SKM-1 treated with dmso at 0.1 percent for 144 hours (cell line): ENCODE results near the gene CHKB.
A peak's percentile ranks its signal among the peaks of the same experiment; 100 is the strongest.

Experiments used
- DNase-seq: peaks from one replicate; lab custom pipeline; 2025; ENCODE audit not compliant: unreplicated experiment; lab: John Stamatoyannopoulos, UW

Gene CHKB

DNA sequence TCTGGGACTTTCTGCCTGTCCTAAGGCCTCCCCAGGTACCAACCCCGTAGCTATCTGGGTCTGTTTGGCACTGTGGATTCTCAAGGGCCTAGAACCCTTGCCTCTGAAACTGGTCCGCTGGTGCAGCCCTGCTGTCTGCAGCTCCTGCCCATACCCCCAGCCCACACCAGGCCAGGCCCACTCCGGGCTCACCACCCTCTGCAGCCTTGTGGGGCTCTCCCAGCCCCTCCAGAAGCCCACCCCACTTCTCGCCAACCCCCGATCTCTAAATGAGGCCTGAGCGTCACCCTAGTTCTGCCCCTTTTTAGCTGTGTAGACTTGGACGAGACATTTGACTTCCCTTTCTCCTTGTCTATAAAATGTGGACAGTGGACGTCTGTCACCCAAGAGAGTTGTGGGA lies 32.3 kb downstream of the CHKB start:
- DNase-seq = no peak

DNA sequence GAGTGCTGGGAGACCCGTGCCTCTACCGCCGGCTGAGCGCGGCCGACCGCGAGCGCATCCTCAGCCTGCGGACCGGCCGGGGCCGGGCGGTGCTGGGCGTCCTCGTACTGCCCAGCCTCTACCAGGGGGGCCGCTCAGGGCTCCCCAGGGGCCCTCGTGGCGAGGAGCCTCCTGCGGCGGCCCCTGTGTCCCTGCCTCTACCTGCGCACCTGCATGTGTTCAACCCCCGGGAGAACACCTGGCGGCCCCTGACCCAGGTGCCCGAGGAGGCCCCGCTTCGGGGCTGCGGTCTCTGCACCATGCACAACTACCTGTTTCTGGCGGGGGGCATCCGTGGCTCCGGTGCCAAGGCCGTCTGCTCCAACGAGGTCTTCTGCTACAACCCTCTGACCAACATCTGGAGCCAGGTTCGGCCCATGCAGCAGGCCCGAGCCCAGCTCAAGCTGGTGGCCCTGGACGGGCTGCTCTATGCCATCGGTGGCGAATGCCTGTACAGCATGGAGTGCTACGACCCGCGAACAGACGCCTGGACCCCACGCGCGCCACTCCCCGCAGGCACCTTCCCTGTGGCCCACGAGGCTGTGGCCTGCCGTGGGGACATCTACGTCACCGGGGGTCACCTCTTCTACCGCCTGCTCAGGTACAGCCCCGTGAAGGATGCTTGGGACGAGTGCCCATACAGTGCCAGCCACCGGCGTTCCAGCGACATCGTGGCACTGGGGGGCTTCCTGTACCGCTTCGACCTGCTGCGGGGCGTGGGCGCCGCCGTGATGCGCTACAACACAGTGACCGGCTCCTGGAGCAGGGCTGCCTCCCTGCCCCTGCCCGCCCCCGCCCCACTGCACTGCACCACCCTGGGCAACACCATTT lies 33.5 kb downstream of the CHKB start:
- no peak for DNase-seq

DNA sequence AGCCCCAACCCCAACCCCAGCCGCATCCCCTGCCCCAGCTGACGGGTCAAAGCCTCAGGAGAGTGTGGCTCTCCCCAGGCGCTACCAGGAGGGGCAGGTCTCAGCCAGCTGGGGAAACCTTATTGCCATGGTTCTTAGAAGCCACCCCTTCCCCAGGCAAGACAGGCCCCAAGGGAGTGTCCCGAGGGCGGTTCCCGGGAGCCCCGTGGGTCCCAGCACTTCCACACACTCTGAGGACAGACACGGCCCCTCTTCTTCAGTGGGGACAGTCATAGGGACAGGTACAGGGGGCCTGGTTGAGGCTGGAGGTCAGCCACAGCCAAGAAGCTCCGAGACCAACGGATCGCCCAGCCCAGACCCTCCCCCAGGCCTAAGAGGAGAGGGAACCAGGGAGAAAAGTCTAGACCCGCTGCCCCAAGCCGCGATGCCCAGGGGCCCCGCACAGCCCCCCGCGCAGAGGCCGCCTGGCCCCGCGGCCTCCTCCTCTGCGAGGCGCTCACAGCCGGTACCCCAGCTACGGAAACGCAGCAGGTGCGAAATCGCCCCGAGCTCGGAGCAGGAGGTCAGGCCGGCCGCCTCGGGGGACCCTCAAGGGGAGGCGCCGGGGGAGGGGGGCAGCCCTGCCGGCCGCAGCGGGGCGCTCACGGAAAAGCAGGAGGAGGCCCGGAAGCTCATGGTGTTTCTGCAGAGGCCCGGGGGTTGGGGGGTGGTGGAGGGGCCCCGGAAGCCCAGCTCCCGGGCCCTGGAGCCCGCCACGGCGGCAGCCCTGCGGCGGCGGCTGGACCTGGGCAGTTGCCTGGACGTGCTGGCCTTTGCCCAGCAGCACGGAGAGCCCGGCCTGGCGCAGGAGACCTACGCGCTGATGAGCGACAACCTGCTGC lies 34.4 kb downstream of the CHKB start:
- DNase-seq = no peak

GRCh38 chr22:50547263-50547985 lies 35.2 kb downstream of the CHKB start:
- no peak for DNase-seq

- no peak for DNase-seq
Observed at GRCh38 chr22:50546326-50547262, 36.1 kb downstream of the CHKB start.

DNA sequence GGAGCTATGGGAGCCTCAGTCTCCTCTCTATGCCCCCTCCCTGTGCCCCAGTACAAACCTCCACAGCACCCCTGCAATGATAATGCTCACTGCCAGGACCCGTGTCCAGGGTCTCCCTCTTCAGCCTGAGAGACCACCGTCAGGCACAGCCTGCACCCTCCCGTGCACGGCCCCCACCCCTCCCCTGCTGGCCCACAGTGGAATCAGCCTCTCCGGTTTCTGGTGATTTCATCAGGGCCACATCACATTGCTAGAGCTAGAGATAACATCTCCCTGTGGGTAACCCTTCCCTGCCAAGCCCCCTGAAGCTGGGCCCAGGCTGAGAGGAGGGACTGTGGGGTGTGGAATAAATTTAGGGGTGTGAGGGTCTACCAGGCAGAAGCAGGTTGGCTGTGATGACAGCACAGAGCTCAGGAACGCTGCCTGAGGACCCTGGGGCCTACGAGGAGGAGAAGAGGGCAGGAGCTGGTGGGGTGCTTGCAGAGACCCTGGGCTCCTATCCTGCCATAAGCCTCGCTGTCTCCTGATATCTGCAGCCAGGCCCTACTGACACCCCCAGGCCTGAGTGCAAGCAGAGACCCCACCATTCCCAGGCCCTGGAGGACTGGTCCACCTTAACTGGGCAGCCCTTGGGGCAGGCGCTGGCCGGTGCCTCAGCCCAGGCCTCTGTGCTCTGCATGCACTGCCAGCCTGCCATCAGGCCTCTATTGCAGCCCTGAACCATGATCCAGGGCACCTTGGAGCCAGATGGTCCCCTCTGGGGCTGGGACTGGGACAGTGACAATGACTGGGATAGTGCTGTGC lies 36.9 kb downstream of the CHKB start, which contains the start of gene KLHDC7B:
TSS of gene KLHDC7B (plus strand) at position 378 of the 804 bp plus-strand sequence. CDS start at position 723, 345 bp downstream.
- peak; percentile 15 for DNase-seq

DNA sequence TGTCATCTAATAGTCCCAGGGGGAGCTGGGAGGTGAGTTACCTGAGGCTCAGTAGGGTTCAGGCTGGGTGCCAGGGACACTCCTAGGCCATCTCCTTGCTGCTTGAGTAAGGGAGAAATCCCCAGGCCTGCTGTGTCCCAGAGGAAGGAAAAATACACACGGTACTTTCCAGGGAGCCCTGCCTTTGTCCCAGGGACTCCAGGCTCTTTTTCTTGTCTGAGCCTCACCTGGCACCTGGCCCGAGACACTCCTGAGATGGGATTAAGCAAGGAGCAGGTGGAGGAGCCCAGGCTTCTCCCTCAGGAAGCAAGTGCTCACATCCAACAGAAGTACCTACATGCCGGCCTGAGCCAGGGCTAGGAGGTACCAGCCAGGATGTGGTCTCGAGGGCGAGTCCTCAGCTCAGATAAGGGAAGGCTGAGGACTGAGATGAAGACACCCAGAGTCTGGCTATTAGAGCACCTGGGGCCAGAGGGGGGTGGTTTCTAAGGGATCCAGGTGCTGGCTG lies 37.8 kb downstream of the CHKB start:
- DNase-seq = no peak

- no peak for DNase-seq
Observed at GRCh38 chr22:50544078-50544745, 38.4 kb downstream of the CHKB start.

DNA sequence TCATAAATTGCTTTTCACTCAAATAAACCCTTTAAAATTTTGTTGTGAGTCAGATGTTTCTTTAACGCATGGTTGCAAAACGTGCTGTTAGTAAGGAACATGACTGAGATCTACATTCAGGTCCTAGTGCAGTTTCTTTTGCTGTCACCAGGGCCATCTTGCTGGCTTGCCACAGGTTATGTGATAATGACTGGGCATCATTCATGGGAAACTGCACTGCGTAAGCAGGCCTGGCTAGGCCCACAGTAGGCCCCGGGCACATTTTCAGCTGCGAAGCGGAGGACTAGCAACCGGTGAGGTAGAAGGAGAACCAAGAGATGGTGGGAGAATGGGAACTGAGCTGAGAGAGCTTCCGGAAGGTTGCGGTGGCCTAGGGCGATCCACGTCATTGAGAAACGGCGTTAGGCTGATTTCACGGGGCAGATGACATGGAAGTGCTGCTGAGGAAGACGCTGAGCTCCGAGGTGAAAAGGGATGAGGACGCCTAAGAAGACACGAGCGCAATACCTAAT lies 40.2 kb downstream of the CHKB start:
- peak; percentile 26 for DNase-seq

DNA sequence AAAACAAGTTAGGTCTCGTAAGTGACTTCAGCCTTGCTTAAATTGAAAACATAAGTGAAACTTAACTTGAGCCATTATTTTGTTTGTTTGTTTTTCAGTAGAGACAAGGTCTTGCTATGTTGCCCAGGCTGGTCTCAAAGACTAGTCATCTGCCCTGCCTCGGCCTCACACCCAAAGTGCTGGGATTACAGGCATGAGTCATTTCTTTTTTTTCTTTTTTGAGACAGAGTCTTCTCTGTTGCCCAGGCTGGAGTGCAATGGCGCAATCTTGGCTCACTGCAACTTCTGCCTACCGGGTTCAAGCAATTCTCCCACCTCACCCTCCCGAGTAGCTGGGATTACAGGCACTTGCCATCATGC lies 41.0 kb downstream of the CHKB start:
- DNase-seq = peak; percentile 83

DNA sequence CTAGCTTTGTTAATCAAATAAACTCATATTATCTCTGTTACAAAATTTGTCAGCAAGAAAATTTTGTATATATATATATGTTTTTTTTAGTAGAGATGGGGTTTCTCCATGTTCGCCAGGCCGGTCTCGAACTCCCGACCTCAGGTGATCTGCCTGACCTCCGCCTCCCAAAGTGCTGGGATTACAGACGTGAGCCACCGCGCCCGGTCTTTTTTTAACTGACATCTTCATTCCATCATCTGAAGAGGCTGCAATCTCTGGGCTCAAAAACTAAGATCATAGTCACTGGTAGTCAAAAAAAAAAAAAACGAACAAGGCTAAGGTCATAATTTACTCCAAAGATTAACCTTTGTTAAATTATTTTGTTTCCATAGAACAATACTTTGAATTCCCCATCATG lies 42.3 kb downstream of the CHKB start:
- no peak for DNase-seq

DNA sequence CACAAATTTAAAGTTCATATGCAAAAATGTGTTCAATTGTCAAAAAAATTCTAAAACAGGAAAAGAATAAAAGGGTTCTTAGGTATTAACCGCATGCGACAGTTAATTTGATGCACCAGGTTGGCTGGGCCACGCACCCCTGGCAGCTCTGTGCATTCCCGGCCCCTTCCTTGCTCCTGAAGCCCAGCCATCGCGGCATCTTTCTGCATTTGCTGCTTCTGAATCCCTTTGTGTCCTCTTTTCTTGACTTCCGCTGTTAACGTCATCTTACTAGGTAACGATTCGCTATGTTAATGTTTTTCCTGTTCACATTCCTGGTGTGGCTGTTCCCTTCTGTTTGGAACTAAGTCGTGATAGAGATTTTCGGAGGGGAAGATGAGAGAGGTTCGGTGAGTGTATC lies 44.9 kb downstream of the CHKB start:
- DNase-seq = no peak

DNA sequence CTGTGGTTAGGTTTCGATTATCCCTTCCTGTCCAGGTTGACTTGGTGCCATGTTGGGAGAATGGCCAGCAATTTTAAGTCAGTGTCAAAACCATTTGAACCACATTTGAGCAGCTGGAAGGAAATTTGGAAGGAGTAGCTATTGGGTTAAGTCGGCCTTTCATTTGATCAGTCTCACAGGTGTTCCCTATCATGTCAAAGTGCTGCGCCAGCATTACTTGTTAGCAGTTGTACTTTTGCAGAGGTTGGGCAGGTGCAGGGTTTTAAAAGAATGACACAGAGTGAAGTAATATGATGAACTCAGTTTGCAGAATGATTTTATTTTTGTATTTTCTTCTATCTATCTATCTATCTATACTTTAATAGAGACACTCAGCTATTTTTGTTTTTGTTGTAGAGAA lies 46.4 kb downstream of the CHKB start:
- DNase-seq = no peak

DNA sequence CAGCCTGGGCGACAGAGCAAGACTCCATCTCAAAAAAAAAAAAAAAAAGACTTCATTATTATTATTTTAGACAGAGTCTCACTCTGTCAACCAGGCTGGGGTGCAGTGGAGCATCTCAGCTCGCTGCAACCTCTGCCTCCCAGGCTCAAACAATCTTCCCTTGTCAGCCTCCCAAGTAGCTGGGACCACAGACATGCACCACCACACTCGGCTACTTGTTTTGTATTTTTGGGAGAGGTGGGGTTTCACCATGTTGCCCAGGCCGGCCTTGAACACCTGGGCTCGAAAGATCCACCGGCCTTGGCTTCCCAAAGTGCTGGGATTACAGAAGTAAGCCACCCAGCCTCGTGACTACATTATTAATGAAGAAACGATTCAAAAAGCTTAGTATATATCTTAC lies 47.5 kb downstream of the CHKB start:
- DNase-seq = no peak

GRCh38 chr22:50533856-50534711 lies 48.6 kb downstream of the CHKB start:
- peak; percentile 47 for DNase-seq

- DNase-seq = no peak
Observed at GRCh38 chr22:50532824-50533796, 49.5 kb downstream of the CHKB start.
